ENCODE data around the gene ASTN2. TPM values are rescaled to one million over a fixed set of nuclear protein-coding genes. Genes with fewer than 3 reads are reported as not detected.
A peak's percentile ranks its signal among the peaks of the same experiment; 100 is the strongest.
"Not testable (repeated sequence)": the region's sequence is repeated elsewhere in the genome, so short reads cannot be mapped to it uniquely, and the experiment has no call there.

Gene ASTN2
- total RNA-seq, 2 experiments from 2014 or later, result 5.2 to 6.0 TPM

DNA sequence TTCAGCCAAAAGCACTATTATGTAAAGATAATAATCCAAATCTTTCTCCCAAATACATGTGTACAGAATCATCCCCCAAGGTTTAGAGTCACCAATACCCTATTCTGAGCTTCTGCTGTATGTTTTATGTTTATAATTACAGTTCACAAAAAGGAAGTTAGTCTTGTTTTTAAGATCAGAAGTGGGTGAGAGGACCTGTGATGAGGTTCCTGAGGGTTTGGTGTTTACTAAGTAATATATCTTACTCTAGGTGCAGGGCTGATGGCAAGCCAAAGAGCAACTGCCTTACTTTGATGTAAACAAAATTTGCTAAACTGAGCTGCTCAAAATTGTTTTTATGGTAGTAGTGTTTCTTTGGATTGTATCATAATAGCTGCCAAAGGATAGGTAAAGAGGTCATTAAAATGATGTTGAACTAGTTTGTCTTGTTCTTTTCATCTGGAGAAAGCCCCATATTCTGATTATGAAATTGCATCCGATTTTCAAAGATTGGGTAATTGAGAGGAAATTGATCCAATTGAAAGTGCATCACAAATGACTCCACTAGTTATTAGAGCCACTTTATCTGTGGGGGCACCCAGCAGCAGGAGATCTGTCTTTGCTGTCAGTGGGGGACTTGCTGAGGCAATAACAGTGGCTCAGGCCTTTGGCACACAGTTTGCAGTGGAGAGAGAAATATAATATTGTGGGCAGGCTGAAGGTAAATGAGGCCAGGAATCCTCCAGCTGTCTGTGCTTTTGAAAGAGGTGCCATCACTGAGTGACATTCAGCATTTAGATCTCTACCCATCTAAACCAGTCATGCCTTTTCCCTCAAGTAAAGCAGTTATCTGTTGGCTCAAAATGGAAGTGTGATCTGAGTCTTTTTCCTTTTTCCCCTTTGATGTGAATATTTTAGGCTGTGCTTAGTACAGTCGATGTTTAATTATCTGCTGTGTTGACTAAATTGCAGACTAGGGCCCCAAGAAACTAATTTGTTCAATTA, 713.7 kb downstream of the ASTN2 start:
- no peaks in the 10 kb centered on the region for H3K27me3 Mint-ChIP-seq
- POLR2A ChIA-PET, result interaction anchor here (0.7 kb wide), 1 partner anchor 10 kb away, joined by 5 read pairs; no protein-coding TSS in a partner anchor
- no peak overlapping the region for H3K4me3 Mint-ChIP-seq
- H3K27ac Mint-ChIP-seq, result no peak overlapping the region
- H3K36me3 Mint-ChIP-seq, result peaks cover 59% of the 10 kb centered on the region
- peaks cover 7% of the 10 kb centered on the region for H3K9me3 Mint-ChIP-seq
- H3K4me1 Mint-ChIP-seq, result peaks cover 13% of the 10 kb centered on the region
- no peak for DNase-seq
- ATAC-seq (ENCODE audit: low read depth), result no peak

DNA sequence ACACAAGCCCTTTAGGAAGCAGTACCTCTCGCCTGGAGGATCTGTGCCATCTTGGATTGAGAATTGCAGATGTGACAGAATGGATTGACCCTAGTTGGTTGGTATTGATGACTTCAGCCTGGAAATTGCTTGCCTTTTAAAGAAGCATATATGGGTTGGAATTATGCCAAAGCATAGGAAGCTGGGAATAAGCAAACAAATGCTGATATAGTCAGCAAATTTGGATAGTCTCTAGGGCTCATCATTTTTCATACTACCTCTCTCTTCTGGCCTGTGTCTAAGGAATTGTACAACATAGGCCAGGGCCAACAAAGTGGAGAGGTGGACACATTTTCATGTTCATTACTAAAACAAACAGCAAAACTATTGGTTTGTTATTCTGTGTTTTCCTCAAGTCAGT, 714.6 kb downstream of the ASTN2 start:
- Mint-ChIP-seq H3K9me3 (peaks cover 9% of the 10 kb centered on the region), H3K4me1 (peaks cover 13% of the 10 kb centered on the region), H3K36me3 (peaks cover 66% of the 10 kb centered on the region), H3K4me3 (no peak overlapping the region), H3K27ac (no peak overlapping the region), H3K27me3 (no peaks in the 10 kb centered on the region)
- DNase-seq (no peak), ATAC-seq (ENCODE audit: low read depth) (no peak)
- POLR2A ChIA-PET, result no interaction called here

DNA sequence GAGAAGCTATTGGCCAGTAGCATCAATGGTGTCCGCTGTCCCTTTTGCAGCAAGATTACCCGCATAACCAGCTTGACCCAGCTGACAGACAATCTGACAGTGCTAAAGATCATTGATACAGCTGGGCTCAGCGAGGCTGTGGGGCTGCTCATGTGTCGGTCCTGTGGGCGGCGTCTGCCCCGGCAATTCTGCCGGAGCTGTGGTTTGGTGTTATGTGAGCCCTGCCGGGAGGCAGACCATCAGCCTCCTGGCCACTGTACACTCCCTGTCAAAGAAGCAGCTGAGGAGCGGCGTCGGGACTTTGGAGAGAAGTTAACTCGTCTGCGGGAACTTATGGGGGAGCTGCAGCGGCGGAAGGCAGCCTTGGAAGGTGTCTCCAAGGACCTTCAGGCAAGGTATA, 717.0 kb downstream of the ASTN2 start:
- no peak overlapping the region for H3K4me3 Mint-ChIP-seq
- ATAC-seq (ENCODE audit: low read depth) (no peak), DNase-seq (no peak)
- H3K4me1 Mint-ChIP-seq, result peaks cover 13% of the 10 kb centered on the region
- H3K27ac Mint-ChIP-seq, result no peak overlapping the region
- H3K36me3 Mint-ChIP-seq, result peaks cover 72% of the 10 kb centered on the region
- no peaks in the 10 kb centered on the region for H3K27me3 Mint-ChIP-seq
- POLR2A ChIA-PET, result interaction anchor here (1.2 kb wide), 1 partner anchor 11 kb away, joined by 3 read pairs; the partner anchor contains the start of gene TRIM32
- H3K9me3 Mint-ChIP-seq, result peaks cover 9% of the 10 kb centered on the region

DNA sequence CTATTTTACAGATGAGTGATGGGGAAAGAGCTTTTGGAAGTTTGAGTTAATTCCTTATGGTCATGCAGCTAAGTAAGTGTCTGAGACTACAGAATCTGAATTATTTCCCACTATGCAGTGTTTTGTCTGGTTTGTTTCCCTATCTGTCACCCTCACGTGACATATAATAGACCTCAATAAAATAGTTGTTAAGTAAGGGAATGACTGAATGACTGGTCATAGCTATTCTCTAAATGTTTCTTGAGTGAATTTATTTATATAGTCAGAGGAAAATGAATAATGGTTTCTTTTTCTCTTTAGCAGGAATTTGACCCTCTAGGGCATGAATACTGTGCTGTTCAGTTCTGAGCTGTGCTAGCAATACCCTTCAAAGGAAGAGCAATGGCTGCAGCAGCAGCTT, 717.5 kb downstream of the ASTN2 start:
- H3K9me3 Mint-ChIP-seq, result peaks cover 9% of the 10 kb centered on the region
- no peak for ATAC-seq (ENCODE audit: low read depth)
- DNase-seq, result no peak
- H3K4me1 Mint-ChIP-seq, result peaks cover 17% of the 10 kb centered on the region
- H3K36me3 Mint-ChIP-seq, result peaks cover 72% of the 10 kb centered on the region
- no peak overlapping the region for H3K27ac Mint-ChIP-seq
- POLR2A ChIA-PET, result interaction anchor here (1.2 kb wide), 1 partner anchor 10 kb away, joined by 3 read pairs; the partner anchor contains the start of gene TRIM32
- H3K27me3 Mint-ChIP-seq, result no peaks in the 10 kb centered on the region
- no peak overlapping the region for H3K4me3 Mint-ChIP-seq

DNA sequence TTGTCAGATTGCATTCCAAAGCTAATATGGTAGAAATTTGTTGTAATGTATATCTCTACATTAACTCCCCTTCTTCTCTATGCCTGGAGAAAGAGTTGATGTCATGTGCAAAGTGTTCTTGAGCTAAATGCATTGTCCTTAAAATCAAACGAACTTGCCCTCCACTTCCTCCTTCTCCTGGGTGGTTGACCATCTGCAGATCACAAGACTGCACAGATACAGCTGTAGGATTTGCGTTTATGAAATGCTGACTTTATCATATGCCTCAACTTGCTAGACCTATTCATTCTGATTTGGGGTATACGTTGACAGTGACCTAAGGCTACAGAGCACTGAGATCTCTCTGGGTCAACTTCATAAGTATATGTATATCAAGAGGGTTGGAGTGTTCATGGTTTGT, 719.4 kb downstream of the ASTN2 start:
- H3K4me1 Mint-ChIP-seq, result peaks cover 12% of the 10 kb centered on the region
- ATAC-seq (ENCODE audit: low read depth) (no peak), DNase-seq (no peak)
- peaks cover 60% of the 10 kb centered on the region for H3K36me3 Mint-ChIP-seq
- no peak overlapping the region for H3K27ac Mint-ChIP-seq
- POLR2A ChIA-PET, result no interaction called here
- H3K9me3 Mint-ChIP-seq, result peaks cover 7% of the 10 kb centered on the region
- H3K4me3 Mint-ChIP-seq, result no peak overlapping the region
- H3K27me3 Mint-ChIP-seq, result no peaks in the 10 kb centered on the region

DNA sequence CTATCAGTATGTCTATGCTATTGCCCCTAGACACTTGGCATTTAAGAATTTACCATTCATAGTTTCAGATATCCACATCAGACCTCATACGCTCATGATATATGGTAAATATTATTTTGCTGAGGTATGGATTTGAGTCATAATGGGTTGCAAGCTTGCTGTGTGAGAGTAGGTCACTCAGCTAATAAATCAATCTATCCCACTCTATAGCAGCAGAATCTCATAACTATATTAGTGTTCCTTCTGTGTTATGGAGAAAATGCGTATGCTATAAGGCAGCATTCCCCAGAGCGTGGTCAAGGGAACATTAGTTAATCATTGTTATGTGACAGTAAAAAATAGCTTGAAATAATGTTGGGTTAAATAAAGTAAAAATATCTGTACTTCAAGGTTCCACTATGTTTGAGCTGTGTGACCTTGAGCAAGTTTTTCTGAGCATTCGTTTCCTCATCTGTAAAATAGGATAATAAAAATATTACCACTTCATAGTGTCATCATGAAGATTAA, 720.0 kb downstream of the ASTN2 start:
- Mint-ChIP-seq H3K4me1 (peaks cover 14% of the 10 kb centered on the region), H3K27me3 (no peaks in the 10 kb centered on the region), H3K36me3 (peaks cover 54% of the 10 kb centered on the region), H3K9me3 (peaks cover 3% of the 10 kb centered on the region), H3K27ac (no peak overlapping the region), H3K4me3 (no peak overlapping the region)
- ATAC-seq (ENCODE audit: low read depth) (no peak), DNase-seq (no peak)
- POLR2A ChIA-PET, result no interaction called here

DNA sequence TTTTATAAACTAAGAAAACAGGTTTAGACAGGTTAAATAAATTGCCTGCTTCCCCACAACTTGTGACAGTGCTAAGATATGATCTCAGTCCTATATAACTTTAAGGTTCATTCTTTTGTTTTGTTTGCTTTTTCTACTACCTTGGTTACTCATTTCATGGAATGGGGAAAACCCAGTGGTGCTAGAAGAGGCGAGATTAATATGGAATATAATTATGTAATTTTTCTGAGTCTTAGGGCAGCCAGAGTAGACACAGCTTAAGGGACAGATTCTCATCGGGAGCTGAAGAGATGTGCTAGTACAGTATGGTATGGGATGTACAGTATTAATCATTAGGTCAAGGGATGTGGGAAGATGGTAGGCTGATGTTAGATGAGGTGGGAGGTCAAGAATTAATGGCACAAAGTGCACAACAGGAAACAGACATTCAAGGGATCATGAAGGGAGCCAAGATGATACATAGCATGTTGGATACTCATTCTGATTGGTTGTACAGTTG, 721.6 kb downstream of the ASTN2 start:
- ATAC-seq (ENCODE audit: low read depth) (no peak), DNase-seq (no peak)
- Mint-ChIP-seq H3K4me1 (peaks cover 28% of the 10 kb centered on the region), H3K4me3 (no peak overlapping the region), H3K27ac (no peak overlapping the region), H3K27me3 (no peaks in the 10 kb centered on the region), H3K9me3 (peaks cover 3% of the 10 kb centered on the region), H3K36me3 (peaks cover 47% of the 10 kb centered on the region)
- POLR2A ChIA-PET, result no interaction called here

DNA sequence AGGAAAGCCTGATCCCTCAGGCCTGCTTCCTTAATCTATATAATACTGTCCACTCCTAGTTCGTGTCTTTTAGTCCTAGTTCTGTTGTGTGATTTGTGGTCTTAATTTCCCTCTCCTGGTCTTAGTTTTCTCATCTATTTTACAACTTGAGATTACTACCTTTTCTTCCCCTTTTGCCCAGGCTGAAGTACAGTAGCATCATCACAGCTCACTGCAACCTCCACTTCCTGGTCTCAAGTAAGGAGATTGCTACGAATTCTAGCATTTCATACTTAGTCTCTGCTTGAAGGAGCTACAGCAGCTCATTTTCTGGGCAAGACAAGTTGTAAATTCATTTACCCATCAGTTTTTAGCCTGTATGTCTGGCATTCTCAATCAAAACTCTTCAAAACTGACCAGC, 722.2 kb downstream of the ASTN2 start:
- DNase-seq (no peak), ATAC-seq (ENCODE audit: low read depth) (no peak)
- Mint-ChIP-seq H3K27me3 (no peaks in the 10 kb centered on the region), H3K27ac (no peak overlapping the region), H3K9me3 (peaks cover 3% of the 10 kb centered on the region), H3K4me3 (no peak overlapping the region), H3K4me1 (peaks cover 34% of the 10 kb centered on the region), H3K36me3 (peaks cover 44% of the 10 kb centered on the region)
- POLR2A ChIA-PET, result no interaction called here

DNA sequence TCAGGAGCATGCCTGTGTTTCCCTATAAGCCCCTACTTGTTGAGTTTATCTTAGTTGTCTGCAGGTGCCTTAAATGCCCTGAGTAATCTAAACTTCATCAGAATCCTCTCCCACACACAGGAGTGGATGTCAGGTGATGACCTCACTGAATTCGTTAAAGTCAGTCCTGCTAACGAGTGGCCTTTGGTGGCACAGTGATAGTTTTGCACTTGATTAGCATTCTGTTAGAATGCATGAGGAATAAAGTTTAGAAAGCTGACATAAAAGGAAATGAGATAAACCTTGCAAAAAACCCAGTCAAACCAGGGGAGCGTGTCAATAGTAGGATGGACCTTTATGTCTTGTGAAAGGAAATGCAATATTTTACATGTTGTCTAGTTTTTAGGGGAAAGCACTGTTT, 723.2 kb downstream of the ASTN2 start:
- ATAC-seq (ENCODE audit: low read depth) (no peak), DNase-seq (no peak)
- POLR2A ChIA-PET, result no interaction called here
- Mint-ChIP-seq H3K27me3 (no peaks in the 10 kb centered on the region), H3K27ac (no peak overlapping the region), H3K36me3 (peaks cover 36% of the 10 kb centered on the region), H3K4me1 (peaks cover 41% of the 10 kb centered on the region), H3K9me3 (peaks cover 2% of the 10 kb centered on the region), H3K4me3 (no peak overlapping the region)

DNA sequence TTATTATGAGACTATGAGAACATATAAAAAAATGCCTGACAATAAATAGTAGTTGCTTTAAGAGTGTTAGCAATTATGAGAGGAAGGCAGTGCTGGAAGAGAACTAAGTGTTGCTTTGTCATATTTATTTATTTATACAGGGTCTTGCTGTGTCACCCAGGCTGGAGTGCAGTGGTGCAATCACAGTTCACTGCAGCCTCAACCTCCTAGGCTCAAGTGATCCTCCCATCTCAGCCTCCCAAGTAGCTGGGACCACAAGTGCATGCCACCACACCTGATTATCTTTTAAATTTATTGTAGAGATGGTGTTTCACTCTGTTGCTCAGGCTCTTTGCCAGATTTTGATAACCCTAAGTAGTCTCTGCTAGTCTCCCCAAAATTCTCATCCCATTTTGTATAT, 724.1 kb downstream of the ASTN2 start:
- H3K9me3 Mint-ChIP-seq; POLR2A ChIA-PET; DNase-seq; H3K4me3 Mint-ChIP-seq; H3K27ac Mint-ChIP-seq; ATAC-seq (ENCODE audit: low read depth); H3K27me3 Mint-ChIP-seq: not testable (repeated sequence)
- H3K36me3 Mint-ChIP-seq, result peaks cover 30% of the 10 kb centered on the region
- H3K4me1 Mint-ChIP-seq, result peaks cover 49% of the 10 kb centered on the region

DNA sequence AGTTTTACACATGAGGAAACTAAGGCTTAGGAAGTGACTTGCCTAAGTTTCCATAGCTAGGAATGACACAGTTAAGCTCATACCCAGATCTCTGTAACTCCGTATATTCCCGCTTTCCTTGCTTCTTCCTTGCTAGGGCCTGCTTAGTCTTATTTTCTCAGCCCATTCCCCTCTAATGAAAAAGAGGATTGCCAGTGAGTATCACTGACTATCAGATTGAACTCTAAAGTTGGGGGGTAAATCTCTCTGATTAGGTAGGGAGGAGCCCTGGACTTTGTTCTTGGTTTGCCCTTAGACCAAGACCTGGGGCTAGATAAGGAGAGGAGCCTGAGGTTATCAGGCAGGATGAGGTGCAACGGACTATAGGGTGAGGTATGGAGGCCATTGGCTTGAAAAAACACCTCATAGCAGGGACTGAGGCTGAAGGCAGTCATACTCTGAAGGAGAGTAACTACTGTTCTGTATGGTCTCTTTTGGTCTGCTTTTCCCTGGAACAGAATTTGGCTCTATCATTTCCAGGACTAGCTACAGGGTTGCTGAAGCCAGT, 725.3 kb downstream of the ASTN2 start:
- no peaks in the 10 kb centered on the region for H3K27me3 Mint-ChIP-seq
- peaks cover 26% of the 10 kb centered on the region for H3K36me3 Mint-ChIP-seq
- H3K9me3 Mint-ChIP-seq, result peaks cover 1% of the 10 kb centered on the region
- no peak overlapping the region for H3K4me3 Mint-ChIP-seq
- peaks cover 49% of the 10 kb centered on the region for H3K4me1 Mint-ChIP-seq
- POLR2A ChIA-PET, result no interaction called here
- no peak for DNase-seq
- no peak overlapping the region for H3K27ac Mint-ChIP-seq
- ATAC-seq (ENCODE audit: low read depth), result no peak

DNA sequence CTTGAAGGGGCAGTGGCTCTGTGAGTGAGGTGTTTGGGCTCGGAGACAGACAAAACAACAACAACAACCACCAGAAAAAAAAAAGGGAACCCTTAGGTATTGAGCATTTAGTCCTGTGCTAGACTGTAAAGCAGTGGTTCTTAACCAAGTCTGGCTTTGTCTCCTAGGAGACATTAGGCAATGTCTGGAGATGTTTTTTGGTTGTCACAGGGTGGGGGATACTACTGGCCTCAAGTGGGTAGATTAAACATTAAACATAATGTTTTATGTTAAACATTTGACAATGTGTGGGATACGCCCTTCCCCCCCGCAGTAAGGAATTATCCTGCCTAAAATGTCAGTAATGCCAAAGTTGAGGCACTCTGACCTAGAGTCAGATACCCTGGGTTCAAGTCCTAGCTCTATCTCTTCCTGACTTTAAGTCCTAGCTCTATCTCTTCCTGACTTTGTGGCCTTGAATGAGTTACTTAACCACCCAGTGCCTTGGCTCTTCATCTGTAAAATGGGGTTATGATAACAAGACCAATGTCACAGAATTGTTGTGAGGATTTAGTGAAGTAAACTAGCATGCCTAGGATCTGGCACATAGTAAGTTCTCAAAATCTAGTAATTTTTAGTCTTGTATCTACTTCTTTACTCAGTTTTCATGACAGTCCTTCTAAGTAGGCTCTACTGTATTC, 725.9 kb downstream of the ASTN2 start:
- Mint-ChIP-seq H3K4me1 (peaks cover 49% of the 10 kb centered on the region), H3K4me3 (peak overlapping the region; percentile 94), H3K9me3 (peaks cover 3% of the 10 kb centered on the region), H3K27ac (no peak overlapping the region), H3K27me3 (no peaks in the 10 kb centered on the region), H3K36me3 (peaks cover 30% of the 10 kb centered on the region)
- no peak for DNase-seq
- POLR2A ChIA-PET, result no interaction called here
- ATAC-seq (ENCODE audit: low read depth), result no peak

DNA sequence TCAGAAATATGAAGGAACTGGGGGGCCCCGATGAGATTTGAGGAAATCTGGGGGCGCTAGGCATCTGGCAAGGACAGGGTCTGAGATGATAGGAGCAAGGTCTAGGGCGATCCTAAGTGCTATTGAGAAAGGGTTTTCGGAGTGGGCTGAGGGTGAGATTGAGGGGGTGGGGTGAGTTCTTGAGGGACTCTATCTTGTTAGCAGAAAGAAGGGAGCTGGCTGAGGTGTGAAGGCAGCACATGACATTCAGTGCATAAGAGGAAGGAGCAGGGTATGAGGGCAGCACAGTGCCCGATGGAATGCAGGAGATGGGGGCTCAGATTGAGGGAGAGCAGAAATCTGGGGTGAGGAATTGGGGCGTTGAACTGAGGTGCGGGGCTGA, 727.1 kb downstream of the ASTN2 start:
- peaks cover 26% of the 10 kb centered on the region for H3K36me3 Mint-ChIP-seq
- H3K4me1 Mint-ChIP-seq, result peaks cover 48% of the 10 kb centered on the region

More for the DNA sequence above, 727.1 kb downstream of the ASTN2 start:
- peak overlapping the region; percentile 94 for H3K4me3 Mint-ChIP-seq
- H3K27ac Mint-ChIP-seq, result peak overlapping the region; percentile 84
- no peak for ATAC-seq (ENCODE audit: low read depth)
- H3K27me3 Mint-ChIP-seq, result no peaks in the 10 kb centered on the region
- no peak for DNase-seq
- H3K9me3 Mint-ChIP-seq, result peaks cover 5% of the 10 kb centered on the region
- POLR2A ChIA-PET, result no interaction called here

Data from activated naive CD8-positive, alpha-beta T cell treated with anti-CD3 and anti-CD28 coated beads, Interleukin-2, amount 10 ng/mL, durations not matched to agents 7 days and 5 days (primary cell).